MM.1S (cell line): Measurements from ENCODE around the gene MTFR2.

Experiments used
- CTCF ChIP-seq: fragments of 300-600 bp; sonication (generic); IDR thresholded peaks from 2 replicates; pipeline ENCODE4 v1.5.1; 2016; ENCODE audit warnings: antibody characterized with exemption, low read length, mixed read lengths
- EZH2 ChIP-seq: fragments of 300-600 bp; sonication (generic); optimal IDR thresholded peaks from 2 replicates; pipeline ENCODE3; 2017; ENCODE audit warnings: low read depth, mild to moderate bottlenecking, antibody characterized with exemption, low read length, mixed read lengths
- EZH2phosphoT487 ChIP-seq: fragments of 300-600 bp; sonication (generic); IDR thresholded peaks from 2 replicates; pipeline ENCODE4 v1.6.1; 2018; ENCODE audit warnings: antibody characterized with exemption, low read length

DNA sequence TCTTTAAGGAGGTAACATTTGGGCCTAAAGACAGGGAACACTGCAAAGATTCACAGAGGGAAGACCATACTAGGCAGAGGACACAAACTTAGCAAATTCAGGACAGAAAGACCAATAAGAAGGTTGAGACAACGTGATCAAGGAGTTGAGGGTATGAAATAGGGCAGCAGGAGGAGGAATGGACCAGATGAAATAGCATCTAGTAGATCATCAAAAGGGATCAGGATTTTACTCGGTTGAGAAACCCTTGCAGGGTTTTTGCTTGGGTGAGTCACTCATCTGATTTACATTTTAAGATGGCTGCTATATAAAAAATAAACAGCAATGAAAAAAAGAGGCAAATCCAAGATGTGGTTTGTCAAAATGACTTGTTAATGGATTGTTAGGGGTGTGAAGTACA, 34.8 kb upstream of the MTFR2 start:
- TF ChIP-seq EZH2 (no peak), CTCF (no peak), EZH2phosphoT487 (no peak)
